HepG2 (cell line): Measurements from ENCODE around the gene CLIC4.

Experiments used
- HNF4G ChIP-seq, 2 experiments: sonication (generic) in 1 of 2; formaldehyde crosslinking in 1 of 2; IDR thresholded peaks; 2 replicates each; pipeline versions ENCODE4 v1.4.0 to v1.6.1; 2011 to 2020; ENCODE audit warnings: borderline replicate concordance in 2 of 2, low read depth in 2 of 2, mild to moderate bottlenecking in 2 of 2, low read length in 1 of 2, missing genetic modification reagents in 1 of 2, moderate library complexity in 1 of 2
- MYC ChIP-seq: sonication (generic); formaldehyde crosslinking; IDR thresholded peaks from 2 replicates; pipeline ENCODE4 v1.9.0; 2021; ENCODE audit warnings: missing genetic modification reagents, borderline replicate concordance
- PBX3 ChIP-seq: sonication (generic); formaldehyde crosslinking; IDR thresholded peaks from 2 replicates; pipeline ENCODE4 v1.8.1; 2023; ENCODE audit warnings: missing genetic modification reagents, inconsistent platforms, borderline replicate concordance
- TAF15 ChIP-seq: fragments of 200-400 bp; formaldehyde crosslinking; IDR thresholded peaks from one replicate; pipeline ENCODE4 v1.6.1; 2018; ENCODE audit warnings: mild to moderate bottlenecking, low read depth, low read length; ENCODE audit not compliant: poor library complexity, severe bottlenecking
- TP53 ChIP-seq: sonication (generic); formaldehyde crosslinking; conservative IDR thresholded peaks from 2 replicates; pipeline ENCODE4 v1.4.0; 2020; ENCODE audit warnings: missing genetic modification reagents
- ZNF17 ChIP-seq: sonication (generic); formaldehyde crosslinking; IDR thresholded peaks from 2 replicates; pipeline ENCODE4 v1.5.0; 2020; ENCODE audit warnings: mild to moderate bottlenecking, missing genetic modification reagents

DNA sequence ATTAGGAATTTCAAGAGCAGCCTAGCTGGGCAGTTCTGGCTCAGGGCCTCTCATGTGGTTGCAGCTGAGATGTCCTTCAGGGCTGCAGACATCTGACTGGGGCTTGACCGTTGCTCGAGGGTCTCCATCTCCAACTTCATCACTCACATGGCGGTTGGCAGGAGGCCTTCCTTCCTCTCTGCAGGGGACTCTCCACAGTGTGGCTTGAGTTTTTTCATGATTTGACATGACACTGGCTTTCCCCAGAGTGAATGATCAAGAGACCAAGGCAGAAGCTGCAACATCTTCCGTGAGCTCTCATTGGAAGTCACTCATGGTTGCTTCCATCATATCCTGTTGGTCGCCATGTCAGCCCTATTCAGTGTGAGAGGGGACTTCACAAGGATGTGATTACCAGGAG, 110.2 kb downstream of the CLIC4 start:
- TF ChIP-seq MYC (CRISPR knock-in tag) (no peak), HNF4G (IDR thresholded peaks at IDR 0.05; ENCODE audit: borderline replicate concordance, low read depth, low read length) (no peak), HNF4G (CRISPR knock-in tag; IDR thresholded peaks at IDR 0.05; ENCODE audit: borderline replicate concordance, low read depth) (no peak), TAF15 (no peak), PBX3 (CRISPR knock-in tag) (no peak), ZNF17 (CRISPR knock-in tag) (no peak), TP53 (CRISPR knock-in tag) (no peak)
